AML-193 (cell line): ENCODE measurements around the gene NR5A2.

Experiments used
- DNase-seq, 2 experiments: peaks; one replicate each; lab custom pipeline; 2025; lab: John Stamatoyannopoulos, UW

The NR5A2 gene

DNA sequence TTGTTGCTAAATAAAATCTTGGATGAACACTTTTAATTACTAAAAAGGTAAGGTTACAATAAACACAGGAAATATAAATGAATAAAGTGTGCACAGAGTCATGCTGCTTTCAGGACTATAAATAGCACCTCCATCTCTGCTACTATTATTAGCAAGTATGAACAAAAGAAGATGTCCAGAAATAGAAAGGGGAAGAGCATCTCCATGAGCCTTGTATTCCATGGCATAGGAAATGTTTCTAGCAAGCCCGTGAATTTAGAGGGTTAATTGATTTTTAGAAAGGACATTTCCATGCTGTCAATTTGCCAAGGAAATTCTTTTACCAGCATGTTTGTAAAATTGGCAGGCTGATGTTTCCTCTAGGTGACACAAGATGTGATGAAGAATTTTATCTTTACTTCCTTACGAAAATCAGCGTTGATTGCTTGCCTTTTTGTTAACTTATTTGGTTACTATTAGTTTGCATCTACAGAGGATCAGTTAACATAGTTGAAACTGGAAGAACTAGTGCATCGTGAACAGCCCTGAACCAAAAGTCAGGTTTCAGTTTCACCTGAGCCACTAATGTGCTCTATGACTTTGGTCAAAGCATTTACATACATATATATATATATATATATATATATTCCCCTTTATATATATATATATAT is 45.3 kb downstream of the NR5A2 start:
- no peak for DNase-seq

DNA sequence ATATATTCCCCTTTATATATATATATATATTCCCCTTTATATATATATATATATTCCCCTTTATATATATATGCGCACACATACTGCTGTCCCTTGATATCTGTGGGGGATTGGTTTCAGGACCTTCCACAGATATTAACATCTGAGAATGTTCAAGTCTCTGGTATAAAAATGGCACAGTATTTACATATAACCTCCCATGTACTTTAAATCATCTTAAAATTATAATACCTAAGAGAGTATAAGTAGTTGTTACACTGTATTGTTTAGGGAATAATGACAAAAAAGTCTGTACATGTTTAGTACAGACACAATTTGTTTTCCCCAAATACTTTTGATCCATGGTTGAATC is 45.8 kb downstream of the NR5A2 start:
- DNase-seq: no peak

DNA sequence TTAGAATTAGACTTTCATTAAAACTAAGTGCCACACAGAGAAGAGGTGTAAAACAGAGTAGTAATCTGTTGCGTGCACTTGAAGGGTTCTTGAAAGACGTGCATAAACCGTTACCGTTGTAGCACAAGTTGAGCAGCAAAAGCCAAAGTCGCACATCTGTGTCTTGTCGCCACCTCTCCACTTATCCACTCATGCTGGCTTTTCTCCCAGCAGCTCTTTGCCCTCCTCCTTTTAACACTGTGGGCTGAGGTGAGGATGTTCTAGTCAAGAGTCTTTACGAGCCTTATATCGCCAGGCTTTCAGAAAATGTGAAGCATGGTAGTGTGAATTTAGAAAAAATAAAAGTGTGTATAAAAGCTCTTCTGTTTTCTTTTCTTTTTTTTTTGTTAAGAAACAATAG is 48.0 kb downstream of the NR5A2 start:
- DNase-seq: no peak

- DNase-seq: no peak
Observed at GRCh38 chr1:200075938-200076546, 48.5 kb downstream of the NR5A2 start.

DNA sequence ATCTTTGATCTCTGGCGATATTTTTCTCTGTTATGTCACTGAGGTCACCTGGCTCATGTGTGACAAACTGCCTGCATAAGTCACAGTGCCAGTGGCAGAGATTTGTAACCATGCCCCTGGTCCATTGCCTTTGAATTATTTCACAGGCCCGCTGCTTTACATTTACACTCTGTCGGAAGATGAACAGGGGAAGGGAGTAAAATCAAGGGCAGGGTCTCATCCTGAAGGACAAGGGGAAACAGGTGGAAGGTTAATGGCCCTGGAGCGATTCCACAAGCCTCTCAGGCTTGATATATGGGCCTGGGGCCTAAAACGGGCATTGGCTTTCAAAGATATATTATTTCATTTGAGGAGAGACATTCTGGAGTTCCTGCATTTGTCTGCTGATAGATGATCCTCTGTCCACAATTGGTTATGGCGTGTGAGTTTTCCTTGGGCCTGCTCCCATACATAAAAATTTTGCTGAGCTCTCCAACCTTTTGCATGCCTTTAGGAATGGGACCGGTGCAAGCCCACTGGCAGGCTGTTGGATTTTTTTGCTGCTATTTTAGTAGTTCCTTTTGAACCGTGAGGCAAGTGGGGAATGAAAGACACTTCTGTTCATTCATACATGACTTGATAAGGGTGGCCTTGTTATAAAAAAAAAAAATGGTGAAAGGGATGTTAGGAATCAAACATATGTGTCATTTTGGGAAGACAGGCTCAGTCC is 51.9 kb downstream of the NR5A2 start:
- DNase-seq: no peak

- no peak for DNase-seq
Observed at GRCh38 chr1:200081151-200081968, 53.9 kb downstream of the NR5A2 start.

- no peak for DNase-seq
Observed at GRCh38 chr1:200081969-200082245, 54.4 kb downstream of the NR5A2 start.

- DNase-seq: no peak
Observed at GRCh38 chr1:200082329-200082728, 54.8 kb downstream of the NR5A2 start.

DNA sequence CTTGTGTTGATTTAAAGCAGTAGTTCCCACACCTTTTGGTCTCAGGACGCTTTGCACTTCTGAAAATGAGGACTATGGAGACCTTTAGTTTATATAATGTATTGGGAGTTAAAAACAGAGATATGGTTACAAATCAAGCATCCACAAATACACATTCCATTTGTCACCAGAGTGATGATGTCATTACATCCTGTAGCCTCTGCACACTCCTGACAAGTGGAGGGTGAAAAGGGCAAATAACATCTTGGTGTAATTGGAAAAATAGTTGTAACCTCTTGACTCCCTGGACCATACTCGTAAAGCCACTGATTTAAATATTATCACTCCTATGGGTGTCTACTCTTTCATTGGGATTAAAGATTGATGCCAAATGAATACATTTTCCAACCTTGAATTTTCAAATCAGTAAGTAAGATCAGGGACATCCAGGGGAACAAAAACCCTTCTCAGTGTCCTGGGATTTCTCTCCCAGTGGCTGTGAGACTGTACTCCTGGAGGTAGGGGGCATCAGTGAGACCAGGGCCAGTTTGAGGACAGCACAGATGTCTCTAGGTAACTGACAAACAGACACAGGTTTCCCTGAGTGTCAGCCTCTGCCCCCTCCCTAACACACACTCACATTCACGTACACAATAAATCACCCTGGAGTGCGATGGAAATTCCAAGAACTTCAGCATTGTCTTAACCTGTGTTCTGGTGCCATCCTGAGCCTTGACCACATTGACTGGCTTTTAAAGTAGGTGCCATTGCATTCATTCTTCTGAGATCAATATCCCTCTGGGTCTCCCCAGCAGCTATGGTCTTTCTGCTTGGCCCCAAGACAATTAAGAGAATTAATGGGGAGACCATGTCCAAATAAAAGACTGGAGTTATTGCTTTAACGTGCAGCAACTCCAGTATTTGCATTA is 63.0 kb downstream of the NR5A2 start:
- no peak for DNase-seq

DNA sequence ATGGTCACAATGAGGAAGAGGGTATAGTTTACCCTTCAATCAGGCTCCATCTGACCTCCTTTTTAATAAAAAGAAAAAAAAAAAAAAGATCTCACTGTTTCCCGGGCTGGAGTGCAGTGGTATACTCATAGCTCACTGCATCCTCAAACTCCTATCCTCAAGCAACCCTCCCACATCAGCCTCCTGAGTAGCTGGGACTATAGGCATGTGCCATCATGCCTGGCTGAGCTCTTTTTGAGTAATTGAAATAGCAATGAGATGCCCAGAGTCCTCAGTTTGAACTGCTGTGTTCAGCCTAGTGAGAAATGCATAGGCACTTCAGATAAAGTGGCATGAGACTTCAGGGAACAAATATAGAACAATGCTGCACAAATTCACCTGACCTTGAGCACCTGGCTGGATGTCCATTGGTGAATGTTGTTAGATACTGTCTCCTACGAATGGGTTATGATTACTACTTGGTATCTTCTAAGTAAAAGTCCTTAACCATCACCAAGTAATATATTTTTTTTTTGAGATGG is 67.6 kb downstream of the NR5A2 start:
- no peak for DNase-seq

- no peak for DNase-seq
Observed at GRCh38 chr1:200096774-200097173, 69.3 kb downstream of the NR5A2 start.

GRCh38 chr1:200099040-200099439 is 71.5 kb downstream of the NR5A2 start:
- no peak for DNase-seq

DNA sequence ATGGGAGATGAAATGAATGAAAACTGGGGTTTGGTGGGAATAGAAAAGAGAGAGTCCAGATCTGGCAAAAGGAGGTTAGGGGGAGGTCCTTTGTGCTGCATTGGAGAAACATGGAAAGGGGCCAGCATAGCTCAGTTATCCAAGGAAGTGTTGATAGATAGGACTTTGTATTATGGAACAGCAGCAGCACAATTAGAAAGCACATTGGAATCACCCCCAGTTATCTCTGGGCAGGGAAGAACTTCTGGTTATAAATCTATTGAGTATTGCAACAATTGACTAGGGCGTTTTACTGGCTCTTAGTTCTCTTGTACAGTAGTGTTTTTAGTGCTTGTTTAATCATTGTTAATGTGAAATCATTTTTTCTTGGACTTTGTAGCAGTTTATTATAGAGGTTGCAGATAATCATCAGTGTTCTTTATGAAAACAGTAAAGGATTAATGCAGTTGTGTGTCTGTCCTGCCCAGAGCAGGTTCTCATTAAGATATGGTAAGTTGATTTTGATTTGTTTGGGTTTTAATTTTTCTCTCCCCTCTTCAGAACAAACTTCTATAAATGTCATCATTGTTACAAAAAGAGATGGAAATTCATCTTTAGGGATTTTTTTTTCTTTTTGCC is 76.6 kb downstream of the NR5A2 start:
- no peak for DNase-seq

DNA sequence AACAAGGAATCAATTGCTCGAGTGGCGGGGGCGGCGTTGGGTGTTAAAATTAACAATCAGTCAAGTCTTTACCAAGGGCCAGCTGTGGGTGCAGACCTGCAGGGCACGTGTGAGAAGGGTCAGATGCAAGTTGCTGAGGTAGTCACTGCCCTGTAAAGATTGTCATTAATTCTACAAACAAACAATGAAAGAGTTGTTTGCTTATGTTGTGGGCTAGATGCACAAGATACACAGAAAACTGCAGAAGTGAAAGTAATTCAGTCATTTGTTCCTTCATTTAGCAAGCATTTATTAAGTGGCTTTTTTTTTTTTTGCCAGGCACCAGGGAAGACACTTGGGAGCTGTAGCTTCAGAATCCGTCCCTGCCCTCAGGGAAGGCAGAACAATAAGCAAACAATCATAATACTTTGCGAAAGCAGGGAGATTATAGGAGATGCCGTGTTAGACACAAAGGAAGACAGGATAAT is 79.5 kb downstream of the NR5A2 start:
- DNase-seq: no peak

- no peak for DNase-seq
Observed at GRCh38 chr1:200108659-200109058, 81.1 kb downstream of the NR5A2 start.

DNA sequence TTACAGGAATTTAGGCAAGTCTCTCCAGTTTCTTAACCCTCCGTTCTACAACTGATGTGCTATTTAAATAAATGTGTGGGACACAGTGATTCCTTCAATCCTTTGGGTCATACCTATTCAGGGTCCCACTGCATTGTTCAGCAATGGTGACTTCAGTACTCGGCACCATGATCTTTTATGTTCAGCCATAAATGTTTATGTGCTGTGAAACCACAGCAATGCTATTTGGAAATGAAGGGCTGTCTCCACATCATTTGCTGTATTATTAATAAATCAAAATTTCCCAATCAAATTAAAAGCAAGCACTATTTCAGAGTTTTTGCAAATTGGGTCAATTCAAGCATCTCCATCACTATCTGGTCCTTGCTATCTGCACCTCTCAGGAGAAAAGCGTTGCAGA is 84.8 kb downstream of the NR5A2 start:
- DNase-seq: no peak

- no peak for DNase-seq
Observed at GRCh38 chr1:200115532-200115931, 88.0 kb downstream of the NR5A2 start.

DNA sequence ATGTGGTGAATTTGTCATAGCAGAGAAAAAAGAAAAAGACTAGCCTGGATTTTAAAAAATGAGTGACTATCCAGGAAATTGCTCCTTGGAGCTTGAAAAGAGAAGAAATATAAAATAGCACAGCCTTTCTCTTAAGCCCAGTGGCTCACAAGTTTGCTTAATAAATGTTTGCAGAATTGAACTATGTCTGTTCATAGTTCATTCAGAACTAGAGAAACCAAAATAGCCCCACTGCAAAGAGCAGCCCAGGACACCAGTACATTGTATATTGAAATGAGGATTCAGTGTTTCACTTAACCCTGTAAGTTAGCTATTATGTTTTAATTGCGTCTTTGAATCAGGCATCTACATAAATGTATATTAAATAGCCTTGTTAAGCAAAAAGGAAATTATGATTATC is 88.8 kb downstream of the NR5A2 start:
- DNase-seq: no peak

- no peak for DNase-seq
Observed at GRCh38 chr1:200118779-200119505, 91.4 kb downstream of the NR5A2 start.

DNA sequence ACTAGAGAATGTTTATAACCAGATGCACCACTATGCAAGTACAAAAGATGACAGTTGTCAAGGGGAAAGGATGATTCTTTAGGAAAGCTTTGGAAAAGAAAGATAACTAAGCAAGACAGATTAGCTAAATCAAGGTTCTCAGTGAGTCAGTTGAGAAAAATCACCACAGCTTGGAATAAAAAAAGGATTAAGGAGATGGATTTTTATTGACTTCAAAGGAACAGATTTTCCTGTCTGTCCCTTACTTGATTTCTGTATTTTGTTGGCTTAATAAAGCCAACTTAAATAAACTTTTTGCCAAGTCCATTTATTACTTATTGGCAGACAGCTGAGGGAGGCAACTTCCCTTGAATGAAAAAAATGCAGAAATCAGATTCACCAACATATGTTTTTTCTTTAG is 93.9 kb downstream of the NR5A2 start:
- DNase-seq: no peak
